Liver (tissue), 3 donors: Measurements from ENCODE around the gene TTC7B.

Experiments used
- CTCF ChIP-seq: fragments of 150-350 bp; IDR thresholded peaks from 2 replicates; pipeline ENCODE4 v1.5.1; 2017; ENCODE audit warnings: improper control_type of control experiment, low read depth, low read length; ENCODE audit not compliant: missing input control
- GABPA ChIP-seq, 2 donors: IDR thresholded peaks in 1 of 2; conservative IDR thresholded peaks in 1 of 2; 2 replicates each; pipeline ENCODE4 v1.6.1; 2016; ENCODE audit warnings: antibody characterized with exemption in 2 of 2, mild to moderate bottlenecking in 1 of 2, moderate library complexity in 1 of 2
- MAX ChIP-seq: IDR thresholded peaks from 2 replicates; pipeline ENCODE4 v1.6.1; 2016; ENCODE audit warnings: antibody characterized with exemption
- YY1 ChIP-seq: IDR thresholded peaks from 2 replicates; pipeline ENCODE4 v1.6.1; 2016; ENCODE audit warnings: antibody characterized with exemption, mild to moderate bottlenecking
- donor health status: healthy.
- donor health status: healthy.

GRCh38 chr14:90807060-90807459 is 9.2 kb downstream of the TTC7B start:
- TF ChIP-seq CTCF (no peak), GABPA (IDR thresholded peaks at IDR 0.05 in 1 of 2, conservative IDR thresholded peaks at IDR 0.05 in 1 of 2) (no peak), YY1 (no peak), MAX (no peak)
